ENCODE results near the gene AHCY. TPM values are rescaled to one million over a fixed set of nuclear protein-coding genes. Genes with fewer than 3 reads are reported as not detected.
A peak's percentile ranks its signal among the peaks of the same experiment; 100 is the strongest.
"Not testable (repeated sequence)": the region's sequence is repeated elsewhere in the genome, so short reads cannot be mapped to it uniquely, and the experiment has no call there.

The AHCY gene
- total RNA-seq (10 to 100 TPM; 19.1 to 62.9 (median 23.7) TPM), polyA plus RNA-seq (10 to 100 TPM; 27.3 to 29.9 TPM), total RNA-seq (21.8 reads per million, percentile 52 among the genes with 10 or more reads in this experiment)

DNA sequence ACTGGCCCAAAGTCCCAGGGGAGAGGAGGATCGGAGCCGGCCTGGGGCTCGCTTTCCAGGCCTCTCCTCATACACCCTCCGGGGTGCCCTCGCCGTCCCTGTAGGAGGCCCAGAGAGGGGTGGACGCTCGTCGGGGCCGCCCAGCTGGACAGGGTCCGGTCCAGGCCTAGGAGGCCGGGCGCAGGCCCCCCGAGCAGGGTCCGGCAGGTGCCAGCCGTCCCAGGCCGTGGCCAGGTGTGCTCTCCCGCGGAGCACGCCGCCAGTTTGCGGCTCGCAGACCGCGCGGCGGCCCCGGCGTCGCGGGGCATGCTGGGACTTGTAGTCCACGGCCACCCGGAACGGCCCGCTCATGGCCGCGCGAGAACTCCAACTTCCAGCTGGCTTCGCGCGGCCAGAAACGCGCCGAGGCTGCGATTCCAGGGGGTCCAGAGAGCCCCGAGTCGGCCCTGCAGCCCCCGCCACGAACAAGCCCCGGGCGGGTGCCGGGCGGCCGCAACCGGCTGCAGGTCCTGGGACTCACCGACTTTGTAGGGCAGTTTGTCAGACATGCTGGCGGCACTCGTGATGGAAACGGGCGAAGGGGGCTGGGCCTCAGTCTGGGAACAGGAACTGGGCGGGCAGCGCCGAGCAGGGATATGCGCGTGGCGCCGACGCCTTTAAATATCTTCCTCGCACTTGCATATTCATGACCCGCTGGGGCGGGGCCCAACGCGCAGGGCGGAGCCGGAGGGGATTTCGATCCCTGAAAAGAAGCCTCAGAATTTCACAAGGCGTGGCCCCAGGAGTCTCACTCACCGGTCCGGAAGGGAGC is at the start of gene AHCY:
AHCY (minus strand) TSS at position 633 of the 811 bp plus-strand sequence; CDS start at position 548, 85 bp downstream.
- H3K36me3 ChIP-seq (ENCODE audit: control insufficient read depth in 2 of 3, insufficient read depth in 3 of 3, low read length in 3 of 3), result peaks cover 0 to 3% (median 0%) of the 10 kb centered on the region in 3 experiments
- peak within 1 kb of the TSS; percentile 89 to 95 (median 93) for H3K27ac Mint-ChIP-seq
- H3K9me3 Mint-ChIP-seq, result no peaks in the 10 kb centered on the region
- peaks cover 3 to 6% of the 10 kb centered on the region in 2 donors for H3K4me1 ChIP-seq (ENCODE audit: control insufficient read depth in 2 of 2, insufficient read depth in 2 of 2, low read length in 2 of 2)
- peaks cover 0 to 27% (median 14%) of the 10 kb centered on the region in 7 donors for H3K4me1 Mint-ChIP-seq
- peak within 1 kb of the TSS; percentile 90 to 96 (median 91) for H3K4me3 Mint-ChIP-seq
- peaks cover 0 to 3% (median 0%) of the 10 kb centered on the region in 5 donors for H3K36me3 Mint-ChIP-seq
- H3K27me3 Mint-ChIP-seq, result peaks cover 0 to 2% (median 0%) of the 10 kb centered on the region in 5 donors
- ATAC-seq (peak; percentile 96), DNase-seq (peak; percentile 84 to 95 (median 92))
- H3K9me3 ChIP-seq (ENCODE audit: control insufficient read depth in 2 of 3, low read length in 3 of 3), result no peaks in the 10 kb centered on the region
- peak within 1 kb of the TSS; percentile 91 for H3K4me3 ChIP-seq (ENCODE audit: low read length)
- H3K27ac ChIP-seq (ENCODE audit: low read depth, low read length), result peak within 1 kb of the TSS; percentile 87
- POLR2A ChIA-PET, result interaction anchor here (0.8 to 2.5 kb wide), 7 partner anchors 10 to 401 kb away, joined by 3 to 16 read pairs (median 4); partner anchors contain the start of genes DYNLRB1, EIF2S2, RALY and TP53INP2
- H3K27me3 ChIP-seq (ENCODE audit: control insufficient read depth in 2 of 2, insufficient read depth in 2 of 2, low read length in 2 of 2), result no peaks in the 10 kb centered on the region
- intact Hi-C loops (cut with micrococcal nuclease), result loop anchor here (1.0 to 5.0 kb wide), 19 partner anchors 9 to 1946 kb away; partner anchors contain the start of genes ITCH (in 2 of the 2), MAP1LC3A (in 2 of the 2), NCOA6 (in 2 of the 2) and ACSS2 (in 1 of the 2)
- CTCF ChIA-PET, result interaction anchor here (0.5 to 4.2 kb wide), 2 partner anchors 10 to 372 kb away, joined by 4 to 22 read pairs; no protein-coding TSS in a partner anchor

DNA sequence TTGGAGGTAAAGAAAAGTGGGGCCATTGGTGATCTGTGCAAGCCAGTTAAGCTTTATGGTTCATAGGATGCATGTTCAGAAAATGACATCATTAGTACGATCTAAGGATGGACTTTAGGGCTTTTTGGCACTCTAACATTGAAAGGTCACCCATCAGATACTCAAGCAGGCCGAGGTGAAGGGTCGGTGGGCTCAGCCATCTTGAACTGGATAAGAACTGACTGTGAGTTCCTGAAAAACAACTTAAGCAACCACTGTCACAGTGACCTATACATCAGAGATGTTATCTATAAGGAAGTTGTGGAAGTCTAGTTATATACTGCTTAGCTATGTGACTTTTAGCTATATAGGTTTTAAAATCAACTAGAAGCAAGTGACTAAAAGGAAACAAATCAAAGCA is 46.9 kb upstream of the AHCY start:
- H3K4me3 ChIP-seq (ENCODE audit: low read length), result no peak overlapping the region
- H3K27ac ChIP-seq (ENCODE audit: low read depth, low read length), result no peak overlapping the region
- intact Hi-C loops (cut with micrococcal nuclease), result no loop called here
- POLR2A ChIA-PET, result interaction anchor here (0.7 kb wide), 1 partner anchor 56 kb away, joined by 4 read pairs; no protein-coding TSS in a partner anchor
- no peaks in the 10 kb centered on the region for H3K4me1 ChIP-seq (ENCODE audit: control insufficient read depth in 2 of 2, insufficient read depth in 2 of 2, low read length in 2 of 2)
- no peaks in the 10 kb centered on the region for H3K36me3 ChIP-seq (ENCODE audit: control insufficient read depth in 2 of 3, insufficient read depth in 3 of 3, low read length in 3 of 3)
- CTCF ChIA-PET, result no interaction called here
- H3K27me3 ChIP-seq (ENCODE audit: control insufficient read depth in 2 of 2, insufficient read depth in 2 of 2, low read length in 2 of 2), result no peaks in the 10 kb centered on the region
- Mint-ChIP-seq H3K27ac (no peak overlapping the region), H3K9me3 (no peaks in the 10 kb centered on the region), H3K27me3 (no peaks in the 10 kb centered on the region), H3K4me1 (peaks cover 0 to 7% (median 0%) of the 10 kb centered on the region in 7 donors), H3K4me3 (no peak overlapping the region), H3K36me3 (no peaks in the 10 kb centered on the region)
- H3K9me3 ChIP-seq (ENCODE audit: control insufficient read depth in 2 of 3, low read length in 3 of 3), result no peaks in the 10 kb centered on the region
- ATAC-seq, result peak; percentile 59
- no peak for DNase-seq

DNA sequence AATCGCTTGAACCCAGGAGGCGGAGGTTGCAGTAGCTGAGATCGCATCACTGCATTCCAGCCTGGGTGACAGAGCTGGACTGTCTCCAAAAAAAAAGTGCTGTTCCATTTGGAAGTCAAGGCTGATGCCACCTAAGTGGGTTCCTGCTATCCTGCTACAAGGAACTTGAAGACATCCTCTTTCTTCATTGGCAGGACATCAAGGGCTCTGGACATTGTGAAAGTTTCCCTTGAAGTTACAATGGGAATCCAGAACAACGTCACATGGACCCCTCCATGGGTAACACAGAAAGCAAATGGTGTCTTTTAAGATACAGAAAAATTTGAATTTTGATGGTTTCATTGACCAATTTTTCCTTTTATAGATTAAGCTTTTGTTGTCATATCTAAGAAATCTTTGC is 44.4 kb upstream of the AHCY start:
- DNase-seq (no peak), ATAC-seq (no peak)
- peaks cover 0 to 3% (median 0%) of the 10 kb centered on the region in 5 donors for H3K27me3 Mint-ChIP-seq
- H3K27ac ChIP-seq (ENCODE audit: low read depth, low read length), result no peak overlapping the region
- no peaks in the 10 kb centered on the region for H3K27me3 ChIP-seq (ENCODE audit: control insufficient read depth in 2 of 2, insufficient read depth in 2 of 2, low read length in 2 of 2)
- no peak overlapping the region for H3K27ac Mint-ChIP-seq
- ChIA-PET CTCF (interaction anchor here (0.7 kb wide), 1 partner anchor 135 kb away, joined by 3 read pairs; no protein-coding TSS in a partner anchor), POLR2A (interaction anchor here (0.6 kb wide), 1 partner anchor 377 kb away, joined by 4 read pairs; no protein-coding TSS in a partner anchor)
- no peaks in the 10 kb centered on the region for H3K36me3 Mint-ChIP-seq
- H3K9me3 ChIP-seq (ENCODE audit: control insufficient read depth in 2 of 3, low read length in 3 of 3), result no peaks in the 10 kb centered on the region
- H3K4me3 Mint-ChIP-seq, result no peak overlapping the region
- H3K36me3 ChIP-seq (ENCODE audit: control insufficient read depth in 2 of 3, insufficient read depth in 3 of 3, low read length in 3 of 3), result no peaks in the 10 kb centered on the region
- H3K4me3 ChIP-seq (ENCODE audit: low read length), result no peak overlapping the region
- H3K9me3 Mint-ChIP-seq, result no peaks in the 10 kb centered on the region
- H3K4me1 ChIP-seq (ENCODE audit: control insufficient read depth in 2 of 2, insufficient read depth in 2 of 2, low read length in 2 of 2), result no peaks in the 10 kb centered on the region
- peaks cover 0 to 7% (median 0%) of the 10 kb centered on the region in 7 donors for H3K4me1 Mint-ChIP-seq
- intact Hi-C loops (cut with micrococcal nuclease), result no loop called here

DNA sequence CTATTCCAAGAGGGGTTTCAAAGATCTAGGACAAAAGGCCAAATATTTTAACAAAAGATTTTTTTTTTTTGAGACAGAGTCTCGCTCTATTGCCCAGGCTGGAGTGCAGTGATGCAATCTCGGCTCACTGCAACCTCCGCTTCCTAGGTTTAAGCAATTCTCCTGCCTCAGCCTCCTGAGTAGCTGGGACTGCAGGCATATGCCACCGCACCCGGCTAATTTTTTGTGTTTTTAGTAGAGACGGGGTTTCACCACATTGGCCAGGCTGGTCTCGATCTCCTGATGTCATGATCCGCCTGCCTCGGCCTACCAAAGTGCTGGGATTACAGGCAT is 43.3 kb upstream of the AHCY start:
- H3K9me3 ChIP-seq (ENCODE audit: control insufficient read depth in 2 of 3, low read length in 3 of 3); H3K4me1 ChIP-seq (ENCODE audit: control insufficient read depth in 2 of 2, insufficient read depth in 2 of 2, low read length in 2 of 2); H3K9me3 Mint-ChIP-seq; H3K27ac Mint-ChIP-seq; H3K27me3 ChIP-seq (ENCODE audit: control insufficient read depth in 2 of 2, insufficient read depth in 2 of 2, low read length in 2 of 2); H3K36me3 Mint-ChIP-seq; H3K4me3 Mint-ChIP-seq; H3K4me3 ChIP-seq (ENCODE audit: low read length); H3K36me3 ChIP-seq (ENCODE audit: control insufficient read depth in 2 of 3, insufficient read depth in 3 of 3, low read length in 3 of 3); H3K4me1 Mint-ChIP-seq; H3K27me3 Mint-ChIP-seq; intact Hi-C loops (cut with micrococcal nuclease); ATAC-seq; DNase-seq; H3K27ac ChIP-seq (ENCODE audit: low read depth, low read length): not testable (repeated sequence)
- ChIA-PET CTCF (interaction anchor here (0.6 kb wide), 1 partner anchor 678 kb away, joined by 3 read pairs; no protein-coding TSS in a partner anchor), POLR2A (interaction anchor here (0.6 kb wide), 1 partner anchor 1415 kb away, joined by 4 read pairs; no protein-coding TSS in a partner anchor)

DNA sequence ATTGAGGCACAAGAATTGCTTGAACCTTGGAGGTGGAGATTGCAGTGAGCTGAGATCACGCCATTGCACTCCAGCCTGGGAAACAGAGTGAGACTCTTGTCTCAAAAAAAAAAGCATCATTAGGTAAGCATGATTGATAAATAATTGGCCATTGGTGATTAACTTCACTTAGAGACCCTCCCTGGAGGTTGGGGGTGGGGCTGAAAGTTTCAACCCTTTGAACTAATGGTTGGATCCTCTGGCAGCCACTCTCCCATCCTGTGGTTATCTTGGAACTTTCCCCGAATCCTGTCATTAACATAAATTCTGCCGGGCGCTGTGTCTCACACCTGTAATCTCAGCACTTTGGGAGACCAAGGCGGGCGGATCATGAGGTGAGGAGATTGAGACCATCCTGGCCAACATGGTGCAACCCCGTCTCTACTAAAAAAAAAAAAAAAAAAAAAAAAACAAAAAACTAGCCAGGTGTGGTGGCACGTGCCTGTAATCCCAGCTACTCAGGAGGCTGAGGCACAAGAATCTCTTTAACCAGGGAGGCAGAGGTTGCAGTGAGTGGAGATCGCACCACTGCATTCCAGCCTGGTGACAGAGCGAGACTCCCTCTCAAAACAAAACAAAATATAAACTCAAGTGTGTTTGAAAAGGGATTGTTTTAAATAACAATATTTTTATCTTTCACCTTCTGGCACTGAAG is 42.8 kb upstream of the AHCY start:
- H3K36me3 ChIP-seq (ENCODE audit: control insufficient read depth in 2 of 3, insufficient read depth in 3 of 3, low read length in 3 of 3); H3K27me3 Mint-ChIP-seq; DNase-seq; H3K9me3 ChIP-seq (ENCODE audit: control insufficient read depth in 2 of 3, low read length in 3 of 3); H3K4me1 Mint-ChIP-seq; H3K27ac Mint-ChIP-seq; ATAC-seq; H3K4me1 ChIP-seq (ENCODE audit: control insufficient read depth in 2 of 2, insufficient read depth in 2 of 2, low read length in 2 of 2); intact Hi-C loops (cut with micrococcal nuclease); H3K27ac ChIP-seq (ENCODE audit: low read depth, low read length); H3K4me3 ChIP-seq (ENCODE audit: low read length); H3K9me3 Mint-ChIP-seq; H3K36me3 Mint-ChIP-seq; H3K4me3 Mint-ChIP-seq; H3K27me3 ChIP-seq (ENCODE audit: control insufficient read depth in 2 of 2, insufficient read depth in 2 of 2, low read length in 2 of 2): not testable (repeated sequence)
- ChIA-PET CTCF (interaction anchor here (0.6 kb wide), 1 partner anchor 678 kb away, joined by 3 read pairs; no protein-coding TSS in a partner anchor), POLR2A (interaction anchor here (0.6 kb wide), 1 partner anchor 1415 kb away, joined by 4 read pairs; no protein-coding TSS in a partner anchor)

DNA sequence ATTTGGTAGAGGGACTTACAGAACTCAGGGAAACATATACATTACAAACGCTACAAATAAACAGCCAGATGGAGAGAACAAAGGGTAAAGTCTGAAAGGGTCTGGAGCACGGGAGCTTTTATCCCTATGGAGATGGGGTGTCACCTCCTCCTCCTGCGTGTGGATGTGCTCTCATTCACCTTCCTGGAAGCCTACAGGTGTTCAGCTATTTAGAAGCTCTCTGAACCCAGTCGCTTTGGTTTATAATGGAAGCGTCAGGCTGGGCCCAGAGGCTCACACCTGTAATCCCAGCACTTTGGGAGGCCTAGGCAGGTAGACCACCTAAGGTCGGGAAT is 42.2 kb upstream of the AHCY start:
- CTCF ChIA-PET, result no interaction called here
- H3K27ac Mint-ChIP-seq, result no peak overlapping the region
- Histone ChIP-seq H3K4me1 (ENCODE audit: control insufficient read depth in 2 of 2, insufficient read depth in 2 of 2, low read length in 2 of 2) (no peaks in the 10 kb centered on the region), H3K27ac (ENCODE audit: low read depth, low read length) (no peak overlapping the region), H3K4me3 (ENCODE audit: low read length) (no peak overlapping the region), H3K27me3 (ENCODE audit: control insufficient read depth in 2 of 2, insufficient read depth in 2 of 2, low read length in 2 of 2) (no peaks in the 10 kb centered on the region), H3K36me3 (ENCODE audit: control insufficient read depth in 2 of 3, insufficient read depth in 3 of 3, low read length in 3 of 3) (no peaks in the 10 kb centered on the region), H3K9me3 (ENCODE audit: control insufficient read depth in 2 of 3, low read length in 3 of 3) (no peaks in the 10 kb centered on the region)
- H3K4me1 Mint-ChIP-seq, result peaks cover 0 to 5% (median 0%) of the 10 kb centered on the region in 7 donors
- H3K27me3 Mint-ChIP-seq, result peaks cover 0 to 3% (median 0%) of the 10 kb centered on the region in 5 donors
- H3K9me3 Mint-ChIP-seq, result no peaks in the 10 kb centered on the region
- no peak overlapping the region for H3K4me3 Mint-ChIP-seq
- intact Hi-C loops (cut with micrococcal nuclease), result no loop called here
- no peaks in the 10 kb centered on the region for H3K36me3 Mint-ChIP-seq
- no peak for DNase-seq
- POLR2A ChIA-PET, result no interaction called here
- no peak for ATAC-seq

Data from naive thymus-derived CD4-positive, alpha-beta T cell (primary cell).